Epithelial cell of proximal tubule (primary cell): ENCODE data around the gene ATP1A3. TPM values are rescaled to one million over a fixed set of nuclear protein-coding genes. Genes with fewer than 3 reads are reported as not detected.

ENCODE experiments used
- DNase-seq: peaks from one replicate; pipeline ENCODE4 v3.0.0-alpha.2; 2011; ENCODE audit warnings: low read depth
- H3K4me3 ChIP-seq: 2 replicates; pipeline ENCODE4 v1.5.1; 2011; ENCODE audit warnings: low read depth, mild to moderate bottlenecking, low read length
- total RNA-seq: library from RNA; depleted of rRNA; stranded (reverse); fragments of >200 nt; gene quantifications from 2 replicates; pipeline ENCODE4 v1.2.3, GENCODE V29; 2015
- TF ChIP-seq, protein P1 (sequence below): conservative IDR thresholded peaks from 2 replicates; pipeline ENCODE4 v1.5.1; 2012; ENCODE audit warnings: low read depth, mild to moderate bottlenecking, low read length

ATP1A3 gene
- total RNA-seq, 1 donor from 2014 or later: not detected

DNA sequence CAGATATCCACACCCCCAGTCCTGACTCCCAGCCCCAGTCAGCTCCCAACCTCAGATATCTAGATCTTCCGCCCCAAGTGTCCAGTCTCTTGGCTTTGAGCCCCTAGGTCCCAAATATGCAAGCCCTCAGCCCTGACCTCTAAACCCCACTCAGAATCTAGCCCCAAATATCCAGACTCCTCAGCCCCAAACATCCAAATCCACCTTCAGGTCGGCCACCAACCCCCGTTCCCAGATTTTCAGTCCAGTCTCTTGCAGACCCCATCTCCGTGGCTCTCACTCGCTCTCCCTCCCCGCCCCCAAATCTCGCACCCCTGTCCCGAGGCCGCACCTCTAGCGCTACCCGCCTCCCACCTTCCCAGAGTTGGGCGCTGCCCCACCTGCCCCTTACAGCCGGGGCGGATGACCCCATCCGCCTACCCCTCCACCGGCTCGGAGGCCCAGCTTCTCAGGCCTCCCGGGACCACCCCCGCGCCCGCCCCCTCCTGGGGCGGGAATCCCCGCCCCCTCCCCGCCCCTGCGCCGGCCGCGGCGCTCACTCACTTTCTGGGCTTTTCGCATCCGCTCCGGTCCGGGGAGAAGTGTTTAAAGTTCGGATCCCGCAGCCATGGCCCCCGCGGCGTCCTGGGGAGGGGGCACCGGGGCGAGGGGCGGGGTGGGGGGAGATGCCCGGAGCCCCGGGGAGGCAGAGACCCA lies 66.4 kb downstream of the ATP1A3 start:
- H3K4me3 ChIP-seq: peak overlapping the region; percentile 14
- TF ChIP-seq, protein P1, sequence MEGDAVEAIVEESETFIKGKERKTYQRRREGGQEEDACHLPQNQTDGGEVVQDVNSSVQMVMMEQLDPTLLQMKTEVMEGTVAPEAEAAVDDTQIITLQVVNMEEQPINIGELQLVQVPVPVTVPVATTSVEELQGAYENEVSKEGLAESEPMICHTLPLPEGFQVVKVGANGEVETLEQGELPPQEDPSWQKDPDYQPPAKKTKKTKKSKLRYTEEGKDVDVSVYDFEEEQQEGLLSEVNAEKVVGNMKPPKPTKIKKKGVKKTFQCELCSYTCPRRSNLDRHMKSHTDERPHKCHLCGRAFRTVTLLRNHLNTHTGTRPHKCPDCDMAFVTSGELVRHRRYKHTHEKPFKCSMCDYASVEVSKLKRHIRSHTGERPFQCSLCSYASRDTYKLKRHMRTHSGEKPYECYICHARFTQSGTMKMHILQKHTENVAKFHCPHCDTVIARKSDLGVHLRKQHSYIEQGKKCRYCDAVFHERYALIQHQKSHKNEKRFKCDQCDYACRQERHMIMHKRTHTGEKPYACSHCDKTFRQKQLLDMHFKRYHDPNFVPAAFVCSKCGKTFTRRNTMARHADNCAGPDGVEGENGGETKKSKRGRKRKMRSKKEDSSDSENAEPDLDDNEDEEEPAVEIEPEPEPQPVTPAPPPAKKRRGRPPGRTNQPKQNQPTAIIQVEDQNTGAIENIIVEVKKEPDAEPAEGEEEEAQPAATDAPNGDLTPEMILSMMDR: no peak
- no peak for DNase-seq

DNA sequence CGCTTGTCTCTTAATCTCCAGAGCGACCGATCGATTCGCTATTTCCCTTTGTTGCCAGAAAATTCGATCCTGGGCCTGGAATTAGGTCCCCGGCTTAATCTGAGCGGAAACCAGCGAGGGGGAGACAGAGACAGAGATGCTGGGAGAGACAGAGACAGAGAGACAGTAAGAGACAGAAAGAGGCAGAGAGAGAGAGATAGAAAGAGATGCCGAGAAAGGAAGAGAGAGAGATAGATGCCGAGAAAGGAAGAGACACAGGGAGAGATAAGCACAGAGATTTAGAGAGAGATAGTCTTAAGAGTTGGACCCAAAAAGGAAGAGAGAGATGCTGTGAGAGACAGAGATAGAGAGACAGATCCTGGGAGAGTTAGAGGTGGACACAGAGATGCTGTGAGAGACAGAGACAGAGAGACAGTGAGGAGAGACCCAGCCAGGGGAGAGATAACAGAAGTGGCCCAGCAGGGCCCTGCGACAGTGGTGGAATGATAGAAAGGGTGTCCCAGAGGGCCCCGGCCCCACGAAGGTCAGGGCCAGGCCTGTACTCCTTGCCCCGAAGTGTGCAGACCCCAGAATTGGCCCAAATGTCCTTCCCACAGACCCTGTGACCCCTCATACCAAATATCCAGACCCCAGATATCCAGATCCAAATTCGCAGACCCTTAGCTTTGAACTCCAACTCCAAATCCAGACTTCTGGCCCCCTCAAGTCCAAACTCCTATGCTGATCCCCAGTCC lies 67.1 kb downstream of the ATP1A3 start:
- no peak overlapping the region for H3K4me3 ChIP-seq
- DNase-seq: no peak
- TF ChIP-seq, protein P1: no peak

DNA sequence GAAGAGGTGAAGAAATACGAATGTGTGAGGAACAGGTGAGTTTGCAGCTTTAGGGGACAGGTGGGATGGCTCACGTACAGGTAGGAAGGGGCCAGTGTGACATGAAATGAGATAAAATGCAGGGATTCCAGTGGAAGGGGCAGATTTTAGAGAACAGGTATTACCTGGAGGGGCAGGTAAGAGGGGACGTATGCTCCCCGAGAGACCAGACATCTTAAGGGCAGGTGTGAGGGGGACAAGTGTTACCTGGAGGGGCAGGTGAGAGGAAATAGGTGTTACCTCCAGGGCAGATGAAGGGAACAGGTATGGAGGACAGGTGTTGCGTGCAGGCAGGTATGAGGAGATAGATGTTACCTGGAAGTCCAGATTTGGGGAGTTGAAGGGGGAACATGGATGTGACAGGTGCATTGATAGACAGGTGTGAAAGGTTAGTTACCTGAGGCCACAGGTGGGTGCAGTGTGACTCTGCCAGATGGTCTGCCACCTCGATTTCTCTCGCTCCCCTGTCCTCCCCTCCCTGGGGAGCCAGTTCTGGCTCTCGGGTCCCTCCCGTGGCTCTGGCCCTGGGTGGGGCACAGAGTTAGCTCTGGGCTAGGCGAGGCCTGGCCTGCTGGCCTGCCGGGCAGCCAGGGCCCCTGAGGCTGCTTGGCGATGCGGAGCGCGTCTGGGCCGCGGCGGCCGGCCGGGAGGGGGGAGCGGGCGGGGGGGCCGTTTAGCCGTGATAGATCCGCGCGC lies 67.8 kb downstream of the ATP1A3 start:
- H3K4me3 ChIP-seq: no peak overlapping the region
- no peak for DNase-seq
- TF ChIP-seq, protein P1: no peak

DNA sequence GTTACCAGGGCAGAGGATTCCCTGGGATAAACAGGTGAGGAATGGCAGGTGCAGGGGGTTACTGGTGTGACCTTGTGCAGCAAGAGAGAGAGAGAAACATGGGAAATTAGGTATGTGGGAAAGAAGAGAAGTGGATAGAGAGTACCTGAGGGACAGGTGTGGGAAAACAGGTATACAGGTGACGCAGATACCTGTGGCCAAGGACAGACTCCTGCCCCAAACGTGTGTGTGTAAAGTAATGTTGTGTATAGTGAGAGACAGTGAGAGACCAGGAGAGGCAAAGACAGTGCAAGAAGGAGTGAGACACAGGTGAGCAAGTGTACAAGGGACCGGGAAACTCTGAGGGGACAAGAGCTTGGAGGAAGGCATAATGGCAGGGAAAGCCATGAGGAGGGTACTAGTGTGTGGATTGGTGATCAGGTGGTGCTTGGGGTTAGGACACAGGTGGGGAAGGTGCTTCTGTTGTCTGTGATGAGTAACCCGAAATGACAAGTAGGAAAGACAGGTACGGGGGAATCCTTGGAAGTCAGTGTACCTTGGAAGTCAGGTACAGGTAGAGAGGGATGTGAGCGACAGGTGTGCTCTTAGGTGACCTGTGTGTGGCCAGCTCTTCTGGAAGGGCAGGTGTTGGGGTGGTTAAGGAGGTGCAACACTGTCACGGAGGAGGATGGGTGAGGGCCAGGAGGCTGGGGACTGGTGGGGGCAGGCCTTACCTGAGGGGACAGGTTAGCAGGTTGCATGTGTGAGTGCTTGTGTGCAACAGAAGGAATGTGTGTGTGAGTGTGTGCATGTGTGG lies 68.6 kb downstream of the ATP1A3 start:
- no peak overlapping the region for H3K4me3 ChIP-seq
- DNase-seq: no peak
- TF ChIP-seq, protein P1: no peak

DNA sequence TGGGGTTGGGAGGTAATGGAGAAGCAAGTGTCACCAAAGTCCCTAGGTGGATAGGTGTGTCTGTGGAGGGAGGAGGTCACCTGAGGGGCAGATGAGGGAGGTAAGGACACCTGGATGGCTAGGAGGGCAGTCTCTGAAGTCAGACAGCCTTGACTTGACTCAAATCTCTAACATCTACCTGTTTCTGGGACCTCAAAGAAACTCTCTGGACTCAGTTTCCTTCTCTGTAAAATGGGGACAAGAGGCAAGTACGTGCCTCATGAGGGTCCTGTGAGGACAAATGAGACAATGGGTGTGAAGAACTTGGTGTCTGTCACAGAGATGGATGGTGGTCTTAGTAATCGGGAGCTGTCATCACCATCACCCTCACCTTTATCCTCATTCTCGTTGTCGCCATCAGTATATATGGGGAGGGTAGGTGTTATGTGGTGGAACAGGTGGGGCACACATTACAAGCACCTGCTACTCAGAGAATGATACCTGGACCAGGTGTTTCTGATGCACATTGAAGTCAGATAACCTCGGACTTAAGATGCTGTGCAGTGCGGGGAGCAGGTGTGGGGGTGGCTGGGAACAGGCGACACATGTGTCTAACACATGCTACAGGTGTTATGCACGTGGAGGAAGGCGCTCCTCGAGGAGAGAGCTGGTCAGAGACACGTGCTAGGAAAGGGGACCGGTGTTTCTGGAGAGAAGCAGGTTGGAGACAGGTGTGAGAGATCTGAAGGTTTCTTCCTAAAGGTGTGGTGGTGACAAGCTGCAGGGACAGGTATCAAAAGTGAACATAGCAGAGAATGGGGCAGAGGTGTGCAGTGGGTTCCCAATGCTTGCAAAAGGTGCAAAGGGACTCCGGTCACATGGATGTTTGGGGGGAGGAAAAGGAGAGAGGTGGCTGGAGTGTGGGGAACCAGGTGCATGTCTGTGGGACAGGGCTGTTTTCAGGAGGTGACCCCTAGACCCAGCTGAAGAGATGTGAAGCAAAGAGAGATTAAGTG lies 69.6 kb downstream of the ATP1A3 start:
- TF ChIP-seq, protein P1: no peak
- no peak overlapping the region for H3K4me3 ChIP-seq
- DNase-seq: no peak
